ENCODE data around the gene SLC25A17.
"Not testable (repeated sequence)": the region's sequence is repeated elsewhere in the genome, so short reads cannot be mapped to it uniquely, and the experiment has no call there.

SLC25A17 gene

GRCh38 chr22:40818747-40819598, at the start of gene SLC25A17:
TSS of gene SLC25A17 (minus strand) at chr22:40819346. CDS start at chr22:40819248, 98 bp downstream.
- peak within 1 kb of the TSS; percentile 94 for H2AFZ ChIP-seq (ENCODE audit: low read length, unreplicated experiment)
- peaks cover 14% of the 10 kb centered on the region for H3K4me1 ChIP-seq (ENCODE audit: control insufficient read depth, insufficient read depth, low read length, unreplicated experiment)
- H3K4me3 ChIP-seq (ENCODE audit: low read depth, low read length) = peak within 1 kb of the TSS; percentile 100
- peak within 1 kb of the TSS; percentile 65 for H3K27ac ChIP-seq (ENCODE audit: low read depth, low read length)
- H3K27me3 ChIP-seq (ENCODE audit: insufficient read depth, low read length) = no peaks in the 10 kb centered on the region
- peaks cover 37% of the 10 kb centered on the region for H3K79me2 ChIP-seq (ENCODE audit: control insufficient read depth, insufficient read depth, low read length, unreplicated experiment)
- H3K36me3 ChIP-seq (ENCODE audit: insufficient read depth, low read length) = no peaks in the 10 kb centered on the region; the same call in 1 of the 2 replicates

DNA sequence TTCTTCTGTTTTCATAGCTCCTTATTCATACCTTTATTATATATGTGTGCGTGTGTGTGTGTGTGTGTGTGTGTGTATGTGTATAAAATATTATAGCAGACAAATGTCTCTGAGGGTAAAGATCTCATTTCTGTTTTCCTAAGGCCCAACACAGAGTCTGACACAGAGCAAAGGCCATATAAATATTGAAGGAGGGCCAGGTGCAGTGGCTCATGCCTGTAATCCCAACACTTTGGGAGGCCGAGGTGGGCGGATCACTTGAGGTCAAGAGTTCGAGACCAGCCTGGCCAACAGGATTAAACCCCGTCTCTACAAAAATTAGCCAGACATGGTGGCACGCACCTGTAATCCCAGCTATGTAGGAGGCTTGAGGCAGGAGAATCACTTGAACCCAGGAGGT, 49.2 kb upstream of the SLC25A17 start:
- H3K27me3 ChIP-seq (ENCODE audit: insufficient read depth, low read length); H2AFZ ChIP-seq (ENCODE audit: low read length, unreplicated experiment); H3K79me2 ChIP-seq (ENCODE audit: control insufficient read depth, insufficient read depth, low read length, unreplicated experiment); H3K36me3 ChIP-seq (ENCODE audit: insufficient read depth, low read length); H3K27ac ChIP-seq (ENCODE audit: low read depth, low read length); H3K4me3 ChIP-seq (ENCODE audit: low read depth, low read length); H3K4me1 ChIP-seq (ENCODE audit: control insufficient read depth, insufficient read depth, low read length, unreplicated experiment): not testable (repeated sequence)

GRCh38 chr22:40867109-40867508, 48.0 kb upstream of the SLC25A17 start:
- H3K4me3 ChIP-seq (ENCODE audit: low read depth, low read length) = no peak overlapping the region
- H3K27ac ChIP-seq (ENCODE audit: low read depth, low read length) = no peak overlapping the region
- H3K4me1 ChIP-seq (ENCODE audit: control insufficient read depth, insufficient read depth, low read length, unreplicated experiment) = peaks cover 5% of the 10 kb centered on the region
- no peaks in the 10 kb centered on the region for H3K27me3 ChIP-seq (ENCODE audit: insufficient read depth, low read length)
- H3K36me3 ChIP-seq (ENCODE audit: insufficient read depth, low read length) = 0 out of 2 replicates have a peak, but pooled peaks cover 6% of the 10 kb centered on the region
- no peak overlapping the region for H2AFZ ChIP-seq (ENCODE audit: low read length, unreplicated experiment)
- peaks cover 16% of the 10 kb centered on the region for H3K79me2 ChIP-seq (ENCODE audit: control insufficient read depth, insufficient read depth, low read length, unreplicated experiment)

DNA sequence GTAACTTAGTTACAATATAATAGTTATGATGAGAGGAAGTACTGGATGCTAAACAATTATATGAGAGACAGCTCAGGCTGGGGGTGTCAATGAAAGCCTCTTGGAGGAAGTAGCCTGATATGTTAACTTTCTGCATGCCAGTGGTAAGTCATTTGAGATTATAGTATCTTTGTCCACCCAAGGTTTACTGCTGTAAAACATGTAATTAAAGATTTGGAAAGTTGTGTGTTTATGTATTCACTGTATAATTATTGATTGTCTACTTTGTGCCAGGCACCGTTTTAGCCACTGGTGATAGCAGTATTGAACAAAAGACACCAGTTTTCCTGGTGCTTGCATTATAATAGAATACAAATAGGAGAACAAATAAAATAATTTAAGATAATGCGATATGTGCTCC, 43.4 kb upstream of the SLC25A17 start:
- Histone ChIP-seq H3K27ac (ENCODE audit: low read depth, low read length) (no peak overlapping the region), H3K79me2 (ENCODE audit: control insufficient read depth, insufficient read depth, low read length, unreplicated experiment) (peaks cover 55% of the 10 kb centered on the region), H3K36me3 (ENCODE audit: insufficient read depth, low read length) (no peaks in the 10 kb centered on the region), H3K4me1 (ENCODE audit: control insufficient read depth, insufficient read depth, low read length, unreplicated experiment) (peaks cover 9% of the 10 kb centered on the region), H3K27me3 (ENCODE audit: insufficient read depth, low read length) (no peaks in the 10 kb centered on the region), H3K4me3 (ENCODE audit: low read depth, low read length) (no peak overlapping the region), H2AFZ (ENCODE audit: low read length, unreplicated experiment) (no peak overlapping the region)

DNA sequence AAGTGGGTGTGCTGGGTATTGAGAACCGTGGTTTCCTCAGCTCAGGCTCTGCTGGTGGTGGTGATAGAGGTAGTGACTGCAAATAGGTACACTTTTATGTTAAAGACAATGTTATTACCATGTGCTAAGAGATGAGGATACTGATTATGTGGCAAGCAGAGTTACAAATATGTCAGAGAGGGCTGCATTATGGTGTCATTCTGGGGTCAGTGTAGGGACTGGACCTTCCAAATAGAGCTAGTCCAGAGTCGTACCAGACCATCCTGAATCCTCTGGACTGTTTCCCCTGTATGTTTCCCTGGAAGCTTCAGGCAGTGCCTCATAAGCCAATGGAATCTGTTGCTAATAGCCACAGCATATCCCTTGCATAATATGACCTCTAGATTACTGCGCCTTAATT, 42.9 kb upstream of the SLC25A17 start, which contains the start of gene DNAJB7:
DNAJB7 (minus strand) TSS at position 101 of the 400 bp plus-strand sequence. CDS start 119 bp downstream, outside the sequence.
- Histone ChIP-seq H3K4me1 (ENCODE audit: control insufficient read depth, insufficient read depth, low read length, unreplicated experiment) (peaks cover 9% of the 10 kb centered on the region), H3K36me3 (ENCODE audit: insufficient read depth, low read length) (no peaks in the 10 kb centered on the region), H3K27ac (ENCODE audit: low read depth, low read length) (no peak within 1 kb of the TSS), H2AFZ (ENCODE audit: low read length, unreplicated experiment) (no peak within 1 kb of the TSS), H3K27me3 (ENCODE audit: insufficient read depth, low read length) (no peaks in the 10 kb centered on the region), H3K79me2 (ENCODE audit: control insufficient read depth, insufficient read depth, low read length, unreplicated experiment) (peaks cover 60% of the 10 kb centered on the region), H3K4me3 (ENCODE audit: low read depth, low read length) (no peak within 1 kb of the TSS)

DNA sequence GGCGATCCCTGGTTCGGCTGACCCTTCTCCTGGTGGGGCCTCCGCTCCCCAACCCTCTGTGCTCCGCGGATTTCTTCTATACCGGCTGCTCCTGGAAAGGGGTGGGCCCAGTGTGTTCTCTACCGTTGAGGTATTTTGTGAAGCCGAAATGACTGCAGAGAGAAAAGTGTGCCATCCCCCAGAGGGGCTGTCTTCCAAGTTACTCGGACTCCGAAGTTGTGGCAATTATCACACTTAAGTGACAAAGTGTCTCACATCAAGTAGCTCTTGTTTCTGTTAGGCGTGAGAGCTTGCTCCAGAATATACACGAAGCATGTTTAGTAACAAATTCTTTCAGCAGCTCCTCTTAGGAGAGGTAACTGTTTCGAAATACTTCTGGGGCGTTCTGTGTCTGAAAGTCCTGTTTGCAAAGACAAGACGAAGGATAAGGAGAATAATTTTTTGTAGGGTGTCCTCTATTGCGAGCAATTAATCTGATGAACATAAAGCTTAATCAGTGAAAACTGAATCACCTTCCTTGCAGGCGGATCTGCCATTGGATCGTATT, 38.2 kb upstream of the SLC25A17 start:
- Histone ChIP-seq H3K4me1 (ENCODE audit: control insufficient read depth, insufficient read depth, low read length, unreplicated experiment) (peaks cover 20% of the 10 kb centered on the region), H2AFZ (ENCODE audit: low read length, unreplicated experiment) (peak overlapping the region; percentile 65), H3K79me2 (ENCODE audit: control insufficient read depth, insufficient read depth, low read length, unreplicated experiment) (peaks cover 88% of the 10 kb centered on the region), H3K27ac (ENCODE audit: low read depth, low read length) (peak overlapping the region; percentile 97), H3K27me3 (ENCODE audit: insufficient read depth, low read length) (no peaks in the 10 kb centered on the region), H3K4me3 (ENCODE audit: low read depth, low read length) (peak overlapping the region; percentile 90), H3K36me3 (ENCODE audit: insufficient read depth, low read length) (0 out of 2 replicates have a peak, but pooled peaks cover 2% of the 10 kb centered on the region)

GRCh38 chr22:40856513-40857308, 37.6 kb upstream of the SLC25A17 start, which contains the start of the genes ST13 and XPNPEP3:
TSS of gene ST13 (minus strand) at chr22:40856639. CDS start at chr22:40856540, 99 bp downstream.
TSS of gene XPNPEP3 (plus strand) at chr22:40857148. CDS start at chr22:40857182, 34 bp downstream.
- Histone ChIP-seq H3K36me3 (ENCODE audit: insufficient read depth, low read length) (0 out of 2 replicates have a peak, but pooled peaks cover 3% of the 10 kb centered on the region), H3K79me2 (ENCODE audit: control insufficient read depth, insufficient read depth, low read length, unreplicated experiment) (peaks cover 88% of the 10 kb centered on the region), H3K4me1 (ENCODE audit: control insufficient read depth, insufficient read depth, low read length, unreplicated experiment) (peaks cover 21% of the 10 kb centered on the region), H3K27me3 (ENCODE audit: insufficient read depth, low read length) (no peaks in the 10 kb centered on the region), H3K27ac (ENCODE audit: low read depth, low read length) (peak within 1 kb of the TSS; percentile 97), H3K4me3 (ENCODE audit: low read depth, low read length) (peak within 1 kb of the TSS; percentile 90), H2AFZ (ENCODE audit: low read length, unreplicated experiment) (peak within 1 kb of the TSS; percentile 65)

DNA sequence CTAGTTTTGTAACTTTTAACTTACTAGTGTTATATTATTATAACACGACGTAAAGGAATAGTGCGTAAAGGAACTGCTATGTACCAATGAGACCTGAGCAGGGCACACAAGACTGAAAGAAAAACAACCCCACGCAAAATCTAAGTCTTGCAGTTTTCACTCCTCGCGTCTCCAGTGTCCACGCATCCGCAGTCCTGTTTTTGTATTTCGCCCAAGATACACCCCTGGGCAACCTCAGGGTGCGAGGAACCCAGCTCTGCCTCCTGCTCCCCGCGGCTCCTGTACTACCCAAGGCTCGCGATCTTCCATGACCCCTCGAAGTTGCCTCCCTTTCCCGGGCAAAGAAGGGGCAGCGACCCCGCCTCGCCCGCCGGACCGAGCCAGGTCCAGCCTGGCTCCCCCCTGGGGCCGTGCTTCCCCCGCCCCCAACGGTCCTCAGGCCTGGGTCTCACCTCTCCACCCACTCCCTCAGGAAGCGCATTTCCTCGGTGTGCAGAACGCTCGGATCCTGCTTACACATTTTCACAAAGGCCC, 36.9 kb upstream of the SLC25A17 start:
- Histone ChIP-seq H3K79me2 (ENCODE audit: control insufficient read depth, insufficient read depth, low read length, unreplicated experiment) (peaks cover 89% of the 10 kb centered on the region), H3K4me3 (ENCODE audit: low read depth, low read length) (peak overlapping the region; percentile 90), H3K36me3 (ENCODE audit: insufficient read depth, low read length) (0 out of 2 replicates have a peak, but pooled peaks cover 3% of the 10 kb centered on the region), H3K4me1 (ENCODE audit: control insufficient read depth, insufficient read depth, low read length, unreplicated experiment) (peaks cover 21% of the 10 kb centered on the region), H2AFZ (ENCODE audit: low read length, unreplicated experiment) (no peak overlapping the region), H3K27ac (ENCODE audit: low read depth, low read length) (peak overlapping the region; percentile 97), H3K27me3 (ENCODE audit: insufficient read depth, low read length) (no peaks in the 10 kb centered on the region)

- H2AFZ ChIP-seq (ENCODE audit: low read length, unreplicated experiment) = no peak overlapping the region
- peaks cover 21% of the 10 kb centered on the region for H3K4me1 ChIP-seq (ENCODE audit: control insufficient read depth, insufficient read depth, low read length, unreplicated experiment)
- 0 out of 2 replicates have a peak, but pooled peaks cover 3% of the 10 kb centered on the region for H3K36me3 ChIP-seq (ENCODE audit: insufficient read depth, low read length)
- H3K27ac ChIP-seq (ENCODE audit: low read depth, low read length) = peak overlapping the region; percentile 97
- no peaks in the 10 kb centered on the region for H3K27me3 ChIP-seq (ENCODE audit: insufficient read depth, low read length)
- H3K4me3 ChIP-seq (ENCODE audit: low read depth, low read length) = peak overlapping the region; percentile 90
- H3K79me2 ChIP-seq (ENCODE audit: control insufficient read depth, insufficient read depth, low read length, unreplicated experiment) = peaks cover 92% of the 10 kb centered on the region
Measured at GRCh38 chr22:40855071-40855978, 36.2 kb upstream of the SLC25A17 start.

All from ACC112 (cell line).